Esophagus muscularis mucosa (tissue), 4 donors: ENCODE measurements around the gene TGFB1I1.

Experiments
- CTCF ChIP-seq, 3 experiments: fragments of 200-600 bp in 2 of 3; fragments of 450-650 bp in 1 of 3; sonication (generic) in 2 of 3; IDR thresholded peaks; one replicate each; pipeline ENCODE4 v1.5.1; 2017 to 2019; ENCODE audit warnings: antibody characterized with exemption in 3 of 3, mild to moderate bottlenecking in 2 of 3, moderate library complexity in 1 of 3
- EP300 ChIP-seq: sonication (generic); formaldehyde crosslinking; IDR thresholded peaks from one replicate; pipeline ENCODE4 v1.6.1; 2017; ENCODE audit warnings: antibody characterized with exemption
- POLR2A ChIP-seq: fragments of 450-650 bp; IDR thresholded peaks from one replicate; pipeline ENCODE4 v1.6.1; 2017; ENCODE audit warnings: antibody characterized with exemption, moderate library complexity, mild to moderate bottlenecking, low read depth

- TF ChIP-seq CTCF (IDR thresholded peaks at IDR 0.05) (peak in 1 of 3 experiments; percentile 12), POLR2A (no peak), EP300 (no peak)
Observed at GRCh38 chr16:31477220-31478216, 5.6 kb downstream of the TGFB1I1 start.
